WTC11 (cell line): ENCODE results near the gene SLC10A3. TPM values are rescaled to one million over a fixed set of nuclear protein-coding genes. Genes with fewer than 3 reads are reported as not detected.

Experiments used
- ATAC-seq: fragments of 200-7000 bp; cut with Tn5 transposase; 2 replicates; pipeline ENCODE4 v1.10.0; 2021; ENCODE audit warnings: mild to moderate bottlenecking, moderate library complexity
- CTCF ChIA-PET: fragments of 300-600 bp; sonication (Branson Sonifier 250); formaldehyde crosslinking; loops from one replicate; lab custom pipeline; 2021; ENCODE audit warnings: antibody characterized with exemption; lab: Charles Lee
- POLR2A ChIA-PET: fragments of 350-600 bp; sonication (Branson Sonifier 250); formaldehyde crosslinking; loops from one replicate; lab custom pipeline; 2021; ENCODE audit warnings: antibody characterized with exemption; lab: Charles Lee
- DNase-seq: peaks from one replicate; pipeline ENCODE4 v3.0.0; 2021; ENCODE audit warnings: low spot score
- H3K27ac Mint-ChIP-seq: 2 replicates; pipeline ENCODE4 v1.8.0; 2021; ENCODE audit warnings: mixed read lengths
- H3K27me3 Mint-ChIP-seq: 2 replicates; pipeline ENCODE4 v1.8.0; 2021; ENCODE audit warnings: low read depth, mild to moderate bottlenecking, moderate library complexity, mixed read lengths
- H3K36me3 Mint-ChIP-seq: 2 replicates; pipeline ENCODE4 v1.8.0; 2021; ENCODE audit warnings: mixed read lengths
- H3K4me1 Mint-ChIP-seq: 2 replicates; pipeline ENCODE4 v1.8.0; 2022; ENCODE audit warnings: mixed read lengths
- H3K4me3 Mint-ChIP-seq: 2 replicates; pipeline ENCODE4 v1.8.0; 2021; ENCODE audit warnings: mild to moderate bottlenecking, moderate library complexity, mixed read lengths
- H3K9me3 Mint-ChIP-seq: 2 replicates; pipeline ENCODE4 v1.8.0; 2021; ENCODE audit warnings: mixed read lengths
- CBFB ChIP-seq: sonication (generic); formaldehyde crosslinking; IDR thresholded peaks from 2 replicates; pipeline ENCODE4 v1.8.1; 2022; ENCODE audit warnings: mild to moderate bottlenecking, low read depth, missing genetic modification reagents
- ESRRA ChIP-seq: sonication (generic); formaldehyde crosslinking; IDR thresholded peaks from 2 replicates; pipeline ENCODE4 v1.8.1; 2022; ENCODE audit warnings: mild to moderate bottlenecking, missing genetic modification reagents, borderline replicate concordance
- IRF2 ChIP-seq: sonication (generic); formaldehyde crosslinking; IDR thresholded peaks from 2 replicates; pipeline ENCODE4 v1.8.0; 2022; ENCODE audit warnings: low read depth, missing genetic modification reagents, borderline replicate concordance
- MYBL2 ChIP-seq: sonication (generic); formaldehyde crosslinking; IDR thresholded peaks from 2 replicates; pipeline ENCODE4 v1.8.1; 2023; ENCODE audit warnings: mild to moderate bottlenecking, moderate library complexity, missing genetic modification reagents
- SOX15 ChIP-seq: fragments of 250-450 bp; sonication (Bioruptor Pico); IDR thresholded peaks from 2 replicates; pipeline ENCODE4 v1.9.0; 2021; ENCODE audit warnings: mild to moderate bottlenecking
- TP53 ChIP-seq: sonication (generic); formaldehyde crosslinking; IDR thresholded peaks from 2 replicates; pipeline ENCODE4 v1.8.1; 2023; ENCODE audit warnings: mild to moderate bottlenecking, missing genetic modification reagents
- ZBTB21 ChIP-seq: sonication (generic); formaldehyde crosslinking; IDR thresholded peaks from 2 replicates; pipeline ENCODE4 v1.8.1; 2023; ENCODE audit warnings: mild to moderate bottlenecking, missing genetic modification reagents, borderline replicate concordance
- ZNF219 ChIP-seq: sonication (generic); formaldehyde crosslinking; IDR thresholded peaks from 2 replicates; pipeline ENCODE4 v1.8.0; 2023; ENCODE audit warnings: missing genetic modification reagents, mild to moderate bottlenecking, borderline replicate concordance
- ZNF263 ChIP-seq: sonication (generic); formaldehyde crosslinking; IDR thresholded peaks from 2 replicates; pipeline ENCODE4 v1.8.1; 2022; ENCODE audit warnings: low read depth, mild to moderate bottlenecking, moderate library complexity, missing genetic modification reagents
- ZNF317 ChIP-seq: sonication (generic); formaldehyde crosslinking; IDR thresholded peaks from 2 replicates; pipeline ENCODE4 v1.8.1; 2023; ENCODE audit warnings: low read depth, mild to moderate bottlenecking, moderate library complexity, missing genetic modification reagents, borderline replicate concordance
- total RNA-seq: library from RNA; stranded (reverse); gene quantifications from 3 replicates; pipeline ENCODE4 v1.2.3, GENCODE V29; 2021
- TF ChIP-seq, protein P1 (sequence below): fragments of 250-450 bp; sonication (Bioruptor Pico); IDR thresholded peaks from 2 replicates; pipeline ENCODE4 v2.1.2; 2022; ENCODE audit warnings: mild to moderate bottlenecking, moderate library complexity
- TF ChIP-seq, protein P2 (sequence below): fragments of 250-450 bp; sonication (Bioruptor Pico); IDR thresholded peaks from 2 replicates; pipeline ENCODE4 v1.9.0; 2021; ENCODE audit warnings: mild to moderate bottlenecking, borderline replicate concordance
- TF ChIP-seq, protein P3 (sequence below): sonication (generic); formaldehyde crosslinking; IDR thresholded peaks from 2 replicates; pipeline ENCODE4 v1.8.1; 2023; ENCODE audit warnings: mild to moderate bottlenecking, missing genetic modification reagents, moderate library complexity
- TF ChIP-seq, protein P4 (sequence below): fragments of 250-450 bp; sonication (Bioruptor Pico); IDR thresholded peaks from 2 replicates; pipeline ENCODE4 v1.9.0; 2021; ENCODE audit warnings: mild to moderate bottlenecking
- TF ChIP-seq, protein P5 (sequence below): sonication (generic); formaldehyde crosslinking; IDR thresholded peaks from 2 replicates; pipeline ENCODE4 v1.8.1; 2022; ENCODE audit warnings: low read depth, mild to moderate bottlenecking, moderate library complexity, missing genetic modification reagents, borderline replicate concordance
- TF ChIP-seq, protein P6 (sequence below): sonication (generic); formaldehyde crosslinking; IDR thresholded peaks from 2 replicates; pipeline ENCODE4 v1.8.0; 2022; ENCODE audit warnings: mild to moderate bottlenecking, missing genetic modification reagents
- TF ChIP-seq, protein P7 (sequence below): fragments of 250-450 bp; sonication (Bioruptor Pico); IDR thresholded peaks from 2 replicates; pipeline ENCODE4 v1.8.0; 2021; ENCODE audit warnings: mild to moderate bottlenecking
- TF ChIP-seq, protein P8 (sequence below): sonication (generic); formaldehyde crosslinking; IDR thresholded peaks from 2 replicates; pipeline ENCODE4 v1.8.0; 2022; ENCODE audit warnings: mild to moderate bottlenecking, missing genetic modification reagents

SLC10A3 gene
- total RNA-seq, 1 experiment from 2014 or later, result 9.8 TPM

DNA sequence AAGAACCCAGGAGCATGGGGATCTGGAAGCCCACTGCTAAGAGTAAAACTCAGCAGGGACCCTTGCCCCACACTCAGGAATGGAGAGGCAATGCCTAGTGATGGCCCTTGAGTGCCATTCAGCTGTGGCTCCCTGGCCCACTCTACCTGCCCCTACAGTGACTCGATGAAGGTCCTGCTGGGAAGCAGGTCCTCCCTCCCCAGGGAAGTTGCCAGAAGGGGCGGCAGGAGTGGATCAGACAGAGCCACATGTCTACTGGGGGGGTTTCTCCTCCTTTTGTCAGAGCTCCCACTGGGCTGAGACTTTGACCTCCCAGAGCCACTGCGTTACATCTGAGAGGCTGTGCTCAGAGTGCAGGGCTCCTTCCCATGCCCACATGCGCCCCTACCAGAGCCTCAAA, 1.2 kb downstream of the SLC10A3 start (continued):
- TF ChIP-seq, protein P1, sequence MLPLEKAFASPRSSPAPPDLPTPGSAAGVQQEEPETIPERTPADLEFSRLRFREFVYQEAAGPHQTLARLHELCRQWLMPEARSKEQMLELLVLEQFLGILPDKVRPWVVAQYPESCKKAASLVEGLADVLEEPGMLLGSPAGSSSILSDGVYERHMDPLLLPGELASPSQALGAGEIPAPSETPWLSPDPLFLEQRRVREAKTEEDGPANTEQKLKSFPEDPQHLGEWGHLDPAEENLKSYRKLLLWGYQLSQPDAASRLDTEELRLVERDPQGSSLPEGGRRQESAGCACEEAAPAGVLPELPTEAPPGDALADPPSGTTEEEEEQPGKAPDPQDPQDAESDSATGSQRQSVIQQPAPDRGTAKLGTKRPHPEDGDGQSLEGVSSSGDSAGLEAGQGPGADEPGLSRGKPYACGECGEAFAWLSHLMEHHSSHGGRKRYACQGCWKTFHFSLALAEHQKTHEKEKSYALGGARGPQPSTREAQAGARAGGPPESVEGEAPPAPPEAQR (CRISPR knock-in tag), result no peak
- TF ChIP-seq, protein P2, sequence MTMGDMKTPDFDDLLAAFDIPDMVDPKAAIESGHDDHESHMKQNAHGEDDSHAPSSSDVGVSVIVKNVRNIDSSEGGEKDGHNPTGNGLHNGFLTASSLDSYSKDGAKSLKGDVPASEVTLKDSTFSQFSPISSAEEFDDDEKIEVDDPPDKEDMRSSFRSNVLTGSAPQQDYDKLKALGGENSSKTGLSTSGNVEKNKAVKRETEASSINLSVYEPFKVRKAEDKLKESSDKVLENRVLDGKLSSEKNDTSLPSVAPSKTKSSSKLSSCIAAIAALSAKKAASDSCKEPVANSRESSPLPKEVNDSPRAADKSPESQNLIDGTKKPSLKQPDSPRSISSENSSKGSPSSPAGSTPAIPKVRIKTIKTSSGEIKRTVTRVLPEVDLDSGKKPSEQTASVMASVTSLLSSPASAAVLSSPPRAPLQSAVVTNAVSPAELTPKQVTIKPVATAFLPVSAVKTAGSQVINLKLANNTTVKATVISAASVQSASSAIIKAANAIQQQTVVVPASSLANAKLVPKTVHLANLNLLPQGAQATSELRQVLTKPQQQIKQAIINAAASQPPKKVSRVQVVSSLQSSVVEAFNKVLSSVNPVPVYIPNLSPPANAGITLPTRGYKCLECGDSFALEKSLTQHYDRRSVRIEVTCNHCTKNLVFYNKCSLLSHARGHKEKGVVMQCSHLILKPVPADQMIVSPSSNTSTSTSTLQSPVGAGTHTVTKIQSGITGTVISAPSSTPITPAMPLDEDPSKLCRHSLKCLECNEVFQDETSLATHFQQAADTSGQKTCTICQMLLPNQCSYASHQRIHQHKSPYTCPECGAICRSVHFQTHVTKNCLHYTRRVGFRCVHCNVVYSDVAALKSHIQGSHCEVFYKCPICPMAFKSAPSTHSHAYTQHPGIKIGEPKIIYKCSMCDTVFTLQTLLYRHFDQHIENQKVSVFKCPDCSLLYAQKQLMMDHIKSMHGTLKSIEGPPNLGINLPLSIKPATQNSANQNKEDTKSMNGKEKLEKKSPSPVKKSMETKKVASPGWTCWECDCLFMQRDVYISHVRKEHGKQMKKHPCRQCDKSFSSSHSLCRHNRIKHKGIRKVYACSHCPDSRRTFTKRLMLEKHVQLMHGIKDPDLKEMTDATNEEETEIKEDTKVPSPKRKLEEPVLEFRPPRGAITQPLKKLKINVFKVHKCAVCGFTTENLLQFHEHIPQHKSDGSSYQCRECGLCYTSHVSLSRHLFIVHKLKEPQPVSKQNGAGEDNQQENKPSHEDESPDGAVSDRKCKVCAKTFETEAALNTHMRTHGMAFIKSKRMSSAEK, result no peak
- TF ChIP-seq ZNF219 (CRISPR knock-in tag), result no peak

DNA sequence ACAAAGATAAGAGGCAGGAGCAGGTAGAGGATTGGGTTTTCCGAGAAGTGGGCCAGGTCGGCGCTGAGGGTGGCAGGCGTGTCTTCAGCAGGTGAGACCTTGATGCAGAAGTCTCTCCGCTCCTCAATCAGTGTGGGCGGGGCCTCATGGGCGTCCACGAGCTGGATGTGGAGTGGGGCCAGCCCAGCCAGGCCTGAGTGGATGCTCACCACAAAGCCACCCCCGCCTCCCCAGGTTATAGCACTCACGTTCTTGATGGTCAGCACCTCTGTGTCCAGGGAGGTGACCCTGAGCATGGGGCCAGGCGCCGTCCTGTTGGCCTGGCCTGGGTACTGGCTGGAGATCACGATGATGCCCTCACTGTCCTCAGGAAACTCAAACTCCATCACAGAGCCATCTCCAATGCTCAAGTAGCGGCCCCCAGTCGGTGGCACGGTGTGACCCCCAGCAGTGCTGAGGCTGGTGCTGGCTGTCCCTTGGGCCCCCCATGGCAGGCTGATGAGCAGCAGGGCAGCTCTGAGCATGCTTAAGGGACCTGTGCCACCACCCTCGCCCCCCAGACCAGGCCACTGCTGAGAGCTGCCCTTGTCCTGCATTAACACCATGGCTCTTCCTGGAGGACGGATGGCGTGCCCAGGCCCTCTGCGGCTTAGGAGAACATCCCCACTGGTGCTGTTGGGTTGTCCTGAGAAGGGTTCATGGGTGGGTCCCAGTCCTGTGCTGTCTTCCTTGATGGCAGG, 1.9 kb downstream of the SLC10A3 start:
- POLR2A ChIA-PET, result interaction anchor here (1.2 kb wide), 1 partner anchor 39 kb away, joined by 5 read pairs; no protein-coding TSS in a partner anchor
- Mint-ChIP-seq H3K27ac (no peak overlapping the region), H3K9me3 (no peaks in the 10 kb centered on the region), H3K27me3 (peaks cover 5% of the 10 kb centered on the region; the same call in 1 of the 2 replicates), H3K36me3 (no peaks in the 10 kb centered on the region; the same call in 1 of the 2 replicates), H3K4me1 (peaks cover 4% of the 10 kb centered on the region; the same call in 1 of the 2 replicates), H3K4me3 (no peak overlapping the region)
- DNase-seq, result no peak
- ATAC-seq, result no peak
- CTCF ChIA-PET, result no interaction called here
- TF ChIP-seq, protein P3, sequence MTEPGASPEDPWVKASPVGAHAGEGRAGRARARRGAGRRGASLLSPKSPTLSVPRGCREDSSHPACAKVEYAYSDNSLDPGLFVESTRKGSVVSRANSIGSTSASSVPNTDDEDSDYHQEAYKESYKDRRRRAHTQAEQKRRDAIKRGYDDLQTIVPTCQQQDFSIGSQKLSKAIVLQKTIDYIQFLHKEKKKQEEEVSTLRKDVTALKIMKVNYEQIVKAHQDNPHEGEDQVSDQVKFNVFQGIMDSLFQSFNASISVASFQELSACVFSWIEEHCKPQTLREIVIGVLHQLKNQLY, result no peak
- TF ChIP-seq, protein P4, sequence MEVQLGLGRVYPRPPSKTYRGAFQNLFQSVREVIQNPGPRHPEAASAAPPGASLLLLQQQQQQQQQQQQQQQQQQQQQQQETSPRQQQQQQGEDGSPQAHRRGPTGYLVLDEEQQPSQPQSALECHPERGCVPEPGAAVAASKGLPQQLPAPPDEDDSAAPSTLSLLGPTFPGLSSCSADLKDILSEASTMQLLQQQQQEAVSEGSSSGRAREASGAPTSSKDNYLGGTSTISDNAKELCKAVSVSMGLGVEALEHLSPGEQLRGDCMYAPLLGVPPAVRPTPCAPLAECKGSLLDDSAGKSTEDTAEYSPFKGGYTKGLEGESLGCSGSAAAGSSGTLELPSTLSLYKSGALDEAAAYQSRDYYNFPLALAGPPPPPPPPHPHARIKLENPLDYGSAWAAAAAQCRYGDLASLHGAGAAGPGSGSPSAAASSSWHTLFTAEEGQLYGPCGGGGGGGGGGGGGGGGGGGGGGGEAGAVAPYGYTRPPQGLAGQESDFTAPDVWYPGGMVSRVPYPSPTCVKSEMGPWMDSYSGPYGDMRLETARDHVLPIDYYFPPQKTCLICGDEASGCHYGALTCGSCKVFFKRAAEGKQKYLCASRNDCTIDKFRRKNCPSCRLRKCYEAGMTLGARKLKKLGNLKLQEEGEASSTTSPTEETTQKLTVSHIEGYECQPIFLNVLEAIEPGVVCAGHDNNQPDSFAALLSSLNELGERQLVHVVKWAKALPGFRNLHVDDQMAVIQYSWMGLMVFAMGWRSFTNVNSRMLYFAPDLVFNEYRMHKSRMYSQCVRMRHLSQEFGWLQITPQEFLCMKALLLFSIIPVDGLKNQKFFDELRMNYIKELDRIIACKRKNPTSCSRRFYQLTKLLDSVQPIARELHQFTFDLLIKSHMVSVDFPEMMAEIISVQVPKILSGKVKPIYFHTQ (CRISPR knock-in tag), result no peak
- TF ChIP-seq ZBTB21 (CRISPR knock-in tag) (no peak), ESRRA (no peak), CBFB (no peak), TP53 (CRISPR knock-in tag) (no peak), MYBL2 (no peak), ZNF317 (no peak), ZNF263 (no peak), SOX15 (CRISPR knock-in tag) (no peak), IRF2 (no peak)
- TF ChIP-seq, protein P5, sequence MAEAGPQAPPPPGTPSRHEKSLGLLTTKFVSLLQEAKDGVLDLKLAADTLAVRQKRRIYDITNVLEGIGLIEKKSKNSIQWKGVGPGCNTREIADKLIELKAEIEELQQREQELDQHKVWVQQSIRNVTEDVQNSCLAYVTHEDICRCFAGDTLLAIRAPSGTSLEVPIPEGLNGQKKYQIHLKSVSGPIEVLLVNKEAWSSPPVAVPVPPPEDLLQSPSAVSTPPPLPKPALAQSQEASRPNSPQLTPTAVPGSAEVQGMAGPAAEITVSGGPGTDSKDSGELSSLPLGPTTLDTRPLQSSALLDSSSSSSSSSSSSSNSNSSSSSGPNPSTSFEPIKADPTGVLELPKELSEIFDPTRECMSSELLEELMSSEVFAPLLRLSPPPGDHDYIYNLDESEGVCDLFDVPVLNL (CRISPR knock-in tag), result no peak
- TF ChIP-seq, protein P6, sequence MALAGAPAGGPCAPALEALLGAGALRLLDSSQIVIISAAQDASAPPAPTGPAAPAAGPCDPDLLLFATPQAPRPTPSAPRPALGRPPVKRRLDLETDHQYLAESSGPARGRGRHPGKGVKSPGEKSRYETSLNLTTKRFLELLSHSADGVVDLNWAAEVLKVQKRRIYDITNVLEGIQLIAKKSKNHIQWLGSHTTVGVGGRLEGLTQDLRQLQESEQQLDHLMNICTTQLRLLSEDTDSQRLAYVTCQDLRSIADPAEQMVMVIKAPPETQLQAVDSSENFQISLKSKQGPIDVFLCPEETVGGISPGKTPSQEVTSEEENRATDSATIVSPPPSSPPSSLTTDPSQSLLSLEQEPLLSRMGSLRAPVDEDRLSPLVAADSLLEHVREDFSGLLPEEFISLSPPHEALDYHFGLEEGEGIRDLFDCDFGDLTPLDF (CRISPR knock-in tag), result no peak
- TF ChIP-seq, protein P7, sequence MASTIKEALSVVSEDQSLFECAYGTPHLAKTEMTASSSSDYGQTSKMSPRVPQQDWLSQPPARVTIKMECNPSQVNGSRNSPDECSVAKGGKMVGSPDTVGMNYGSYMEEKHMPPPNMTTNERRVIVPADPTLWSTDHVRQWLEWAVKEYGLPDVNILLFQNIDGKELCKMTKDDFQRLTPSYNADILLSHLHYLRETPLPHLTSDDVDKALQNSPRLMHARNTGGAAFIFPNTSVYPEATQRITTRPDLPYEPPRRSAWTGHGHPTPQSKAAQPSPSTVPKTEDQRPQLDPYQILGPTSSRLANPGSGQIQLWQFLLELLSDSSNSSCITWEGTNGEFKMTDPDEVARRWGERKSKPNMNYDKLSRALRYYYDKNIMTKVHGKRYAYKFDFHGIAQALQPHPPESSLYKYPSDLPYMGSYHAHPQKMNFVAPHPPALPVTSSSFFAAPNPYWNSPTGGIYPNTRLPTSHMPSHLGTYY, result no peak
- TF ChIP-seq, protein P8, sequence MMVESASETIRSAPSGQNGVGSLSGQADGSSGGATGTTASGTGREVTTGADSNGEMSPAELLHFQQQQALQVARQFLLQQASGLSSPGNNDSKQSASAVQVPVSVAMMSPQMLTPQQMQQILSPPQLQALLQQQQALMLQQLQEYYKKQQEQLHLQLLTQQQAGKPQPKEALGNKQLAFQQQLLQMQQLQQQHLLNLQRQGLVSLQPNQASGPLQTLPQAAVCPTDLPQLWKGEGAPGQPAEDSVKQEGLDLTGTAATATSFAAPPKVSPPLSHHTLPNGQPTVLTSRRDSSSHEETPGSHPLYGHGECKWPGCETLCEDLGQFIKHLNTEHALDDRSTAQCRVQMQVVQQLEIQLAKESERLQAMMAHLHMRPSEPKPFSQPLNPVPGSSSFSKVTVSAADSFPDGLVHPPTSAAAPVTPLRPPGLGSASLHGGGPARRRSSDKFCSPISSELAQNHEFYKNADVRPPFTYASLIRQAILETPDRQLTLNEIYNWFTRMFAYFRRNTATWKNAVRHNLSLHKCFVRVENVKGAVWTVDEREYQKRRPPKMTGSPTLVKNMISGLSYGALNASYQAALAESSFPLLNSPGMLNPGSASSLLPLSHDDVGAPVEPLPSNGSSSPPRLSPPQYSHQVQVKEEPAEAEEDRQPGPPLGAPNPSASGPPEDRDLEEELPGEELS, result no peak
